Neural crest cell (in vitro differentiated cells): Measurements from ENCODE around the gene ISM1. TPM values are rescaled to one million over a fixed set of nuclear protein-coding genes. Genes with fewer than 3 reads are reported as not detected.
A peak's percentile ranks its signal among the peaks of the same experiment; 100 is the strongest.

ENCODE experiments used
- DNase-seq: peaks from one replicate; pipeline ENCODE4 v3.0.0; 2021; ENCODE audit warnings: low read depth, mixed read lengths, low spot score
- H3K27ac Mint-ChIP-seq: one replicate; pipeline ENCODE4 v1.8.0; 2021; ENCODE audit warnings: mild to moderate bottlenecking, mixed read lengths; ENCODE audit not compliant: unreplicated experiment
- H3K27me3 Mint-ChIP-seq: 2 replicates; pipeline ENCODE4 v1.8.0; 2021; ENCODE audit warnings: low read depth, mild to moderate bottlenecking, mixed read lengths
- H3K36me3 Mint-ChIP-seq: 2 replicates; pipeline ENCODE4 v1.8.0; 2021; ENCODE audit warnings: low read depth, mild to moderate bottlenecking, mixed read lengths
- H3K4me1 Mint-ChIP-seq: 2 replicates; pipeline ENCODE4 v1.8.0; 2021; ENCODE audit warnings: mixed read lengths
- H3K4me3 Mint-ChIP-seq: one replicate; pipeline ENCODE4 v1.8.0; 2021; ENCODE audit warnings: mild to moderate bottlenecking, mixed read lengths
- H3K9me3 Mint-ChIP-seq: 2 replicates; pipeline ENCODE4 v1.8.0; 2021; ENCODE audit warnings: mixed read lengths
- CTCF ChIP-seq: fragments of 200-600 bp; sonication (generic); conservative IDR thresholded peaks from 2 replicates; pipeline ENCODE4 v1.5.0; 2021; ENCODE audit warnings: antibody characterized with exemption, mild to moderate bottlenecking
- total RNA-seq: library from RNA; stranded (reverse); gene quantifications from 2 replicates; pipeline ENCODE4 v1.2.1, GENCODE V29; 2021

The ISM1 gene
- total RNA-seq, 1 donor from 2014 or later, result 0.33 TPM

GRCh38 chr20:13278812-13279570, 57.9 kb downstream of the ISM1 start:
- H3K4me1 Mint-ChIP-seq, result no peaks in the 10 kb centered on the region
- no peaks in the 10 kb centered on the region for H3K36me3 Mint-ChIP-seq
- no peak overlapping the region for H3K4me3 Mint-ChIP-seq
- no peaks in the 10 kb centered on the region for H3K9me3 Mint-ChIP-seq
- H3K27me3 Mint-ChIP-seq, result no peaks in the 10 kb centered on the region
- no peak for TF ChIP-seq CTCF
- no peak overlapping the region for H3K27ac Mint-ChIP-seq
- DNase-seq, result no peak

GRCh38 chr20:13280609-13281324, 59.7 kb downstream of the ISM1 start:
- no peak overlapping the region for H3K4me3 Mint-ChIP-seq
- H3K9me3 Mint-ChIP-seq, result no peaks in the 10 kb centered on the region
- H3K4me1 Mint-ChIP-seq, result no peaks in the 10 kb centered on the region
- H3K36me3 Mint-ChIP-seq, result no peaks in the 10 kb centered on the region
- DNase-seq, result no peak
- H3K27me3 Mint-ChIP-seq, result no peaks in the 10 kb centered on the region
- no peak for TF ChIP-seq CTCF
- H3K27ac Mint-ChIP-seq, result no peak overlapping the region

GRCh38 chr20:13283869-13284829, 63.1 kb downstream of the ISM1 start:
- Mint-ChIP-seq H3K4me1 (no peaks in the 10 kb centered on the region), H3K27ac (no peak overlapping the region), H3K4me3 (no peak overlapping the region), H3K36me3 (no peaks in the 10 kb centered on the region), H3K9me3 (no peaks in the 10 kb centered on the region), H3K27me3 (no peaks in the 10 kb centered on the region)
- DNase-seq, result no peak
- TF ChIP-seq CTCF, result no peak

GRCh38 chr20:13284830-13285229, 63.8 kb downstream of the ISM1 start:
- no peak for TF ChIP-seq CTCF
- no peaks in the 10 kb centered on the region for H3K36me3 Mint-ChIP-seq
- no peaks in the 10 kb centered on the region for H3K27me3 Mint-ChIP-seq
- no peaks in the 10 kb centered on the region for H3K9me3 Mint-ChIP-seq
- H3K4me3 Mint-ChIP-seq, result no peak overlapping the region
- peak overlapping the region; percentile 71 for H3K27ac Mint-ChIP-seq
- no peaks in the 10 kb centered on the region for H3K4me1 Mint-ChIP-seq
- no peak for DNase-seq

GRCh38 chr20:13285408-13285807, 64.3 kb downstream of the ISM1 start:
- Mint-ChIP-seq H3K4me3 (no peak overlapping the region), H3K27me3 (no peaks in the 10 kb centered on the region), H3K9me3 (no peaks in the 10 kb centered on the region), H3K36me3 (no peaks in the 10 kb centered on the region), H3K4me1 (no peaks in the 10 kb centered on the region), H3K27ac (peak overlapping the region; percentile 71)
- no peak for TF ChIP-seq CTCF
- DNase-seq, result no peak
